ENCODE data around the gene TPPP3. TPM values are rescaled to one million over a fixed set of nuclear protein-coding genes. Genes with fewer than 3 reads are reported as not detected.

The TPPP3 gene
- total RNA-seq, 4 donors from 2014 or later: 14.8 to 111 (median 55.0) TPM

DNA sequence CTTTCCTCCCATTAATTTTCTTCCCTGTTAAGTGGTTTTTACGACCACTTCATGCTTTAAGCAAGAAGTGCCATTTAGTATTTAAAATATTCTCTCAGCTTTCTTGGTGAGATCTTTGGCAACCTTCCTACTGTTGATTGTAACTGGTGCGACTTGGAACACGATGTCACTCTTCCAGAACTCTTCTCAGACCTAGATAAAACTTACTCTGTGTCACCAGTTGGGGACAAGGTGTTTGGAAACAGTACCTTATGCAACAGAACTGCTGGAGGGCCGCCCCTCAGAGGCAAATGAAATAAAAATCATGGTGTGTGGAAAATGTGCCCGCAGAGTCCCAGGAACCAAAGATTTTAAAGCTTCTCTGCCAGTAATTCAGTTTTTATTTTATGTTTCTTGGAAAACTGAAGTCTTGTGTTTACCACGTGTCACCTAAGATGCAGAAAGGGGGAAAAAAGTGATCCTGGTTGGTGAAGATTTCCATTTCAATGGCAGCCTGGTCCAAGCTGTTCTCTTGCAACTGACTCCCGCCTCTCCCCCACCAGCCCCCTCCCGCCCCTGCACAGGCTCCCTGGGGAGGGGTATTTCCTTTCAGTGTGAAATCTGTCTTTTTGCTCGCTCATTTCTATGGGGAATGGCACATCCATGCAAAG, 30.4 kb upstream of the TPPP3 start:
- Histone ChIP-seq H3K4me1 (peaks cover 0 to 10% (median 2%) of the 10 kb centered on the region in 3 donors), H3K4me3 (no peak overlapping the region), H3K27ac (no peak overlapping the region), H3K36me3 (no peaks in the 10 kb centered on the region), H3K27me3 (peaks cover 46% of the 10 kb centered on the region), H3K9me3 (no peaks in the 10 kb centered on the region)
- TF ChIP-seq POLR2AphosphoS5 (IDR thresholded peaks at IDR 0.05) (no peak), CTCF (IDR thresholded peaks at IDR 0.05) (no peak), EP300 (IDR thresholded peaks at IDR 0.05) (no peak), POLR2A (IDR thresholded peaks at IDR 0.05) (no peak)
- ATAC-seq: no peak
- WGBS, 2 donors (ENCODE audit: low coverage in 1 of 2): 44 to 78% methylated on average over 2 to 7 of the region's 9 CpGs

DNA sequence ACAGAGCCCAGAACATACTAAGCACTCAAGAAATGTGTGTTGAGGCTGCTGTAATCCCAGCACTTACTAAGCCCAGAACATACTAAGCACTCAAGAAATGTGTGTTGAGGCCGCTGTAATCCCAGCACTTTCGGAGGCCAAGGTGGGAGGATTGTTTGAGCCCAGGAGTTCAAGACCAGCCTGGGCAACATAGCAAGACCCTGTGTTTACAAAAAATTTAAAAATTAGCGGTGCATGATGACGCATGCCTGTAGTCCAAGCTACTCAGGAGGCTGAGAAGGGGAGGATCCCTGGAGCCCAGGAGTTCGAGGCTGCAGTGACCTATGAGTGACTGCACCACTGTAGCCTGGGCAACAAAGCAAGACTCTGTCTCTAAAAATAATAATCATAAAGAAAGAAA, 29.7 kb upstream of the TPPP3 start:
- Histone ChIP-seq H3K9me3 (no peaks in the 10 kb centered on the region), H3K27ac (no peak overlapping the region), H3K4me1 (peaks cover 0 to 4% (median 0%) of the 10 kb centered on the region in 3 donors), H3K4me3 (no peak overlapping the region), H3K36me3 (no peaks in the 10 kb centered on the region), H3K27me3 (peaks cover 40% of the 10 kb centered on the region)
- no peak for ATAC-seq
- 71 to 80% methylated on average over 1 to 3 of the region's 5 CpGs for WGBS, 2 donors (ENCODE audit: low coverage in 1 of 2)
- TF ChIP-seq CTCF (IDR thresholded peaks at IDR 0.05) (no peak), POLR2AphosphoS5 (IDR thresholded peaks at IDR 0.05) (no peak), POLR2A (IDR thresholded peaks at IDR 0.05) (no peak), EP300 (IDR thresholded peaks at IDR 0.05) (no peak)

DNA sequence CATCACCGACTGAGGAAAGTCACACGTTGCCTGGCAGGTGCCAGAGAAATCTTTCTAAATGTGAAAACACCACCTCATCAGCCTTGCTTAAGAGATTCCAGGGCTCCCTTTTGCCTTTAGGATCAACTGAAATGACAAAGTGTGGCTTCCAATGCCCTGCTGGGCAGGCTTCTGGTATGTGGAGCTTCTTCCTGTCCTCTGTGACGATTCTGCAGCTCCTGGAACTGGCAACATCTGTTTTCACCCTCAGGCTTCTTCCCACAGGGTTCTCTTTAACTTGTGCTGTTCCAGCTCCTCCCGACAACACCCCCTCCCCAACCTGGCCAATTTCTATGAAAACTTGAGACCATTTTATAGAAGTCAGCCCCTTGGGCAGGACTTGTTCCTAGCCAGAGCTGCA, 27.7 kb upstream of the TPPP3 start:
- peaks cover 22% of the 10 kb centered on the region for H3K27me3 ChIP-seq
- 80 to 100% methylated on average over 1 of the region's 4 CpGs for WGBS, 2 donors (ENCODE audit: low coverage in 1 of 2)
- no peaks in the 10 kb centered on the region for H3K9me3 ChIP-seq
- no peak overlapping the region for H3K4me3 ChIP-seq
- H3K36me3 ChIP-seq: no peaks in the 10 kb centered on the region
- no peak for ATAC-seq
- H3K4me1 ChIP-seq: peaks cover 0 to 9% (median 0%) of the 10 kb centered on the region in 3 donors
- TF ChIP-seq EP300 (IDR thresholded peaks at IDR 0.05): no peak
- H3K27ac ChIP-seq: no peak overlapping the region

GRCh38 chr16:67419931-67420330, 26.6 kb upstream of the TPPP3 start:
- H3K27ac ChIP-seq: no peak overlapping the region
- no peak overlapping the region for H3K4me3 ChIP-seq
- no peak for ATAC-seq
- TF ChIP-seq POLR2AphosphoS5 (IDR thresholded peaks at IDR 0.05) (no peak), CTCF (IDR thresholded peaks at IDR 0.05) (no peak), EP300 (IDR thresholded peaks at IDR 0.05) (no peak), POLR2A (IDR thresholded peaks at IDR 0.05) (no peak)
- peaks cover 11% of the 10 kb centered on the region for H3K27me3 ChIP-seq
- H3K9me3 ChIP-seq: no peaks in the 10 kb centered on the region
- H3K4me1 ChIP-seq: peaks cover 0 to 18% (median 6%) of the 10 kb centered on the region in 3 donors
- no peaks in the 10 kb centered on the region for H3K36me3 ChIP-seq
- 55 to 78% methylated on average over 2 to 3 of the region's 3 CpGs for WGBS, 2 donors (ENCODE audit: low coverage in 1 of 2)

- no peaks in the 10 kb centered on the region for H3K9me3 ChIP-seq
- WGBS, 2 donors (ENCODE audit: low coverage in 1 of 2): 85 to 100% methylated on average over 3 of the region's 3 CpGs
These were observed 26.2 kb upstream of the TPPP3 start for GRCh38 chr16:67419502-67419901.

More at GRCh38 chr16:67419502-67419901, 26.2 kb upstream of the TPPP3 start:
- Histone ChIP-seq H3K36me3 (no peaks in the 10 kb centered on the region), H3K27me3 (peaks cover 7% of the 10 kb centered on the region), H3K27ac (no peak overlapping the region), H3K4me1 (peaks cover 0 to 22% (median 6%) of the 10 kb centered on the region in 3 donors), H3K4me3 (no peak overlapping the region)
- TF ChIP-seq EP300 (IDR thresholded peaks at IDR 0.05) (no peak), POLR2AphosphoS5 (IDR thresholded peaks at IDR 0.05) (no peak), CTCF (IDR thresholded peaks at IDR 0.05) (no peak), POLR2A (IDR thresholded peaks at IDR 0.05) (no peak)
- no peak for ATAC-seq

Data from gastroesophageal sphincter (tissue), 4 donors.